GM12891 (cell line): ENCODE measurements around the gene C16orf95.

ENCODE experiments used
- DNase-seq: peaks from one replicate; pipeline ENCODE4 v3.0.0; 2011; ENCODE audit warnings: low spot score; ENCODE audit not compliant: insufficient read length
- FAIRE-seq: peaks from 2 replicates; lab custom pipeline; 2011; peaks lifted over from hg19 to GRCh38; lab: Jason Lieb, UNC
- PAX5 ChIP-seq: IDR thresholded peaks from 2 replicates; pipeline ENCODE4 v1.6.1; 2011; ENCODE audit warnings: low read length, moderate library complexity, mild to moderate bottlenecking; ENCODE audit not compliant: insufficient read depth, severe bottlenecking
- POLR2A ChIP-seq: IDR thresholded peaks from 2 replicates; pipeline ENCODE4 v1.6.1; 2011; ENCODE audit warnings: low read depth, low read length, control low read depth
- POLR2AphosphoS5 ChIP-seq: IDR thresholded peaks from 2 replicates; pipeline ENCODE4 v1.6.1; 2011; ENCODE audit warnings: low read depth, low read length, control low read depth
- POU2F2 ChIP-seq: IDR thresholded peaks from 2 replicates; pipeline ENCODE4 v1.6.1; 2011; ENCODE audit warnings: low read depth, mild to moderate bottlenecking, control low read depth, low read length, moderate library complexity
- SPI1 ChIP-seq: IDR thresholded peaks from 2 replicates; pipeline ENCODE4 v1.6.1; 2011; ENCODE audit warnings: low read depth, low read length, control low read depth
- TAF1 ChIP-seq: IDR thresholded peaks from 2 replicates; pipeline ENCODE4 v1.6.1; 2011; ENCODE audit warnings: low read depth, low read length, control low read depth

The C16orf95 gene

DNA sequence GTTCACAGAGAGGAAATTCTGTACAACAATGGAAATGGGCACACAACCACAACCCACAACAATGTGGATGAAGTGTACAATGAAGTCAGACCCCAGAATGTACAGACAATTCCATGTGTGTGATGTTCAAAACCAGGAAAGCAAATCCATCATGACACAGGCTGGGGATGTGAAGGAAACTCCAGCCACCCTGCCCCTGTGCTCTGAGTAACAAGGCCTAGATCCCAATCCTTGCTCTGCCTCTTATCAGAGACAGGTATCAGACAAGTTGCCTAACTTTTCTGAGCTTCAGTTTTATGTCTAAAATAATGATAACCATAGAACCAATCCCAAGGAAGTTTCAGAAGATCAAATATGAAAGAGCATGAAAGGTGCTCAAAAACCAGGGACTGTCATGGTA lies 1.8 kb upstream of the C16orf95 start:
- FAIRE-seq (no peak), DNase-seq (no peak)
- TF ChIP-seq POLR2A (no peak), POLR2AphosphoS5 (no peak), TAF1 (no peak), PAX5 (no peak), SPI1 (no peak), POU2F2 (no peak)

- FAIRE-seq (no peak), DNase-seq (no peak)
Observed at GRCh38 chr16:87317750-87318644, 805 bp upstream of the C16orf95 start.

DNA sequence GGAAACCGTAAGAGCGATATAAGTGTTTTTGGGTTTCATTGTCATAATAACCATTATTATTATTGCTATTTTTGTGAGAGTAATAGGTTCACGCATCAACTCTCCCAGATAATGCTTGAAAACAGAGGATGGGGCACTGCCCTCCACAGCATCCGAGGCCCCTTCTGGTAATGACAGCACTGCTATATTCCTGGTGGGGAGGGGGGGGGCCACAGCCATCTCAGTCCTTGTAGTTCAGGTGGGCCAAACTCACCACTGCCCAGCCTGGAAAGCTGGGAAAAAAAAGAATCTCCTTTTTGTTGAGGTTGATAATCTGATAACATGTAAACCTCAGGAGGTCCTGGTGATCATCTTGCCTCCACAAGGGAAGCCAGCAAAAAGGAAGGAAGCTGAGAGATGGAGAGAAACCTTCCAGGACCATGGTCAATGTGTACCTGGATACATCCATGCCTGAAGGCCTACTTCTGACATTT lies 706 bp downstream of the C16orf95 start:
- DNase-seq (no peak), FAIRE-seq (no peak)
- no peak for TF ChIP-seq POU2F2
- TF ChIP-seq PAX5, result no peak
- TF ChIP-seq TAF1, result no peak
- TF ChIP-seq POLR2A, result no peak
- TF ChIP-seq POLR2AphosphoS5, result no peak
- TF ChIP-seq SPI1, result no peak

More at GRCh38 chr16:87317750-87318644, 805 bp upstream of the C16orf95 start:
- TF ChIP-seq POLR2AphosphoS5 (0 out of 2 replicates have a peak, but pooled peaks have one; percentile 19), SPI1 (no peak), POU2F2 (no peak)

DNA sequence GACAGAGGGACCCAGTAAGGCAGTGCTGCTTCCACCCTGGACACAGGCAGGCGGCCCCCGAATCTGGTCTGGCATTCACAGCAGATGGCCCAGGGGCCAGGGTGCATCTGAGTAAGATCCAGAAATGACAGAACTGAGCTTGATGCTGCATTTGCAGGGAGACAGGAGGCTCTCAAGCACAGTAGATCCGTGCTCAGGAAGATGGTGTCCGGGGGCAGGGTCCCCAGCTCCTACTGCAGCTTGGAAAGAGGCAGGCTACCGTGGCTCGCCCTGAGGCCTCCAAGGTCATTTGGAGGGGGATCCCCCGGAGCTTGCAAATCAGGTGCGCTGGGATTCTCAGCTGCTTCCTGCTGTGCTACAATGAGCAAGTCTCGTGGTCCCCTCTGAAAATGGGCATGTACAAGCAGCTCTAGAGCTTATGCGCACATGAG lies 2.2 kb downstream of the C16orf95 start:
- DNase-seq (no peak), FAIRE-seq (no peak)
- TF ChIP-seq POLR2A (no peak), SPI1 (no peak), TAF1 (no peak), POLR2AphosphoS5 (no peak), POU2F2 (no peak), PAX5 (no peak)

DNA sequence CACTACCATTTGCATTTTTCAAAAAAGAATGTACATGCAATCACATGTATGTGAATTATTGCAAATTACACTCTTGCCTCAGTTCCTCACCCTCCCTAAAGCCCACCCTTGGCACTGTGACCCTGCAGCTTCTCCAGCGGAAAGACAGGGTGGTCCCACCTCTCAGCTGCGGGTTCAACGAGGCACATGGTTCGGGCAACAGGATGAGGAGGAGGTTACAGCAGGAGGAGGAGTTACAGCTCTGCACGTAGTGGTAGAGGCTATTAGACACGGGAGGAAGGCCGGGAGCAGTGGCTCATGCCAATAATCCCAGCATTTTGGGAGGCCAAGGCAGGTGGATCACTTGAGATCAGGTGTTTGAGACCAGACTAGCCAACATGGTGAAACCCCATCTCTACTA lies 5.2 kb downstream of the C16orf95 start:
- TF ChIP-seq PAX5, result no peak
- no peak for TF ChIP-seq POLR2AphosphoS5
- TF ChIP-seq SPI1, result no peak
- no peak for TF ChIP-seq TAF1
- TF ChIP-seq POLR2A, result no peak
- no peak for TF ChIP-seq POU2F2
- FAIRE-seq, result no peak
- DNase-seq, result no peak

GRCh38 chr16:87311387-87311786 lies 5.8 kb downstream of the C16orf95 start:
- no peak for TF ChIP-seq SPI1
- TF ChIP-seq POU2F2, result no peak
- TF ChIP-seq TAF1, result no peak
- TF ChIP-seq POLR2A, result no peak
- TF ChIP-seq POLR2AphosphoS5, result no peak
- TF ChIP-seq PAX5, result no peak
- DNase-seq (no peak), FAIRE-seq (no peak)

DNA sequence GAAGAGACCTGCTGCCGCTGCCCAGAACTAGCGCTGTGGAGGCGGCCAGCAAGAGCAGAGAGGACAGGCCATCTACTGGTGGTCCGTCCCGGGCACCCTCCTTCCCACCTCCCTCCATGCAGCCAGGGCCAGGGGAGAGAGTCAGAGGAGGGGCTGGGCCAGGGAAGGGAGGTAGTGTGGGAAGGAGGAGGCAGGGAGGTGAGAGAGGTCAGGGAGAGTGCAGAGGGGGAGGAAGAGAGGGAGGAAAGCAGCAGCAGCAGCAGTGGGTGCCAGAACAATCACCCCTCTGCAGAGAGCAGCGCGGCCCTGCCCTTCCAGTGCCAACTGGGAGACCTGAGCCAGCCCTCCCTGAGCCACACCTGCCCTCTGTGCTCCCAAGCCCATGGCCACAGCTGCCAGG lies 6.6 kb downstream of the C16orf95 start:
- FAIRE-seq (no peak), DNase-seq (no peak)
- no peak for TF ChIP-seq POLR2AphosphoS5
- no peak for TF ChIP-seq SPI1
- TF ChIP-seq POU2F2, result no peak
- no peak for TF ChIP-seq PAX5
- TF ChIP-seq TAF1, result no peak
- no peak for TF ChIP-seq POLR2A

GRCh38 chr16:87309620-87310525 lies 7.3 kb downstream of the C16orf95 start:
- TF ChIP-seq POLR2A (no peak), POLR2AphosphoS5 (no peak), PAX5 (no peak), TAF1 (no peak)
- DNase-seq (no peak), FAIRE-seq (no peak)

- FAIRE-seq (peak; percentile 47), DNase-seq (no peak)
- TF ChIP-seq POU2F2 (no peak), PAX5 (no peak), TAF1 (no peak), POLR2A (no peak), SPI1 (no peak)
Observed at GRCh38 chr16:87308826-87309225, 8.4 kb downstream of the C16orf95 start.

DNA sequence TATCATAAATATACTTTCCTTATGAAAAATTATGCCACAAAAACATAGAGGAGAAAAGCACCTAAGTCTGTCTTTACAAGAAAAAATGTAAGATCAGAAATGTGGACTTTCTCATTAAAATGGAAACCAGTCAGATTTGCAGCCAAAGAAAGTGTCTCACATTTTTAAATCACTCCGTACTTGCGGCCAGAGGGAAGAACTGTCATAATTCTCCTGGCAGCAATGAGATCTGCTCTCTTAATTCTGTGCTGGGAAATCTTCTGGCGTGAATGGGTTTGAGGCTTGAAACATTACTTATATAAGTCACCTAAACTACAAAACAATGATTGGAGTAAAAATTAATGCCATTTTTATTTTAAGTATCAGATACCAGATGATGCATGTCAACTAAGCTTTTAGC lies 10.7 kb downstream of the C16orf95 start:
- no peak for DNase-seq
- TF ChIP-seq SPI1 (no peak), POLR2A (no peak)
- FAIRE-seq, result no peak
